ENCODE measurements around the gene ZMAT5.
A peak's percentile ranks its signal among the peaks of the same experiment; 100 is the strongest.

ZMAT5 gene

DNA sequence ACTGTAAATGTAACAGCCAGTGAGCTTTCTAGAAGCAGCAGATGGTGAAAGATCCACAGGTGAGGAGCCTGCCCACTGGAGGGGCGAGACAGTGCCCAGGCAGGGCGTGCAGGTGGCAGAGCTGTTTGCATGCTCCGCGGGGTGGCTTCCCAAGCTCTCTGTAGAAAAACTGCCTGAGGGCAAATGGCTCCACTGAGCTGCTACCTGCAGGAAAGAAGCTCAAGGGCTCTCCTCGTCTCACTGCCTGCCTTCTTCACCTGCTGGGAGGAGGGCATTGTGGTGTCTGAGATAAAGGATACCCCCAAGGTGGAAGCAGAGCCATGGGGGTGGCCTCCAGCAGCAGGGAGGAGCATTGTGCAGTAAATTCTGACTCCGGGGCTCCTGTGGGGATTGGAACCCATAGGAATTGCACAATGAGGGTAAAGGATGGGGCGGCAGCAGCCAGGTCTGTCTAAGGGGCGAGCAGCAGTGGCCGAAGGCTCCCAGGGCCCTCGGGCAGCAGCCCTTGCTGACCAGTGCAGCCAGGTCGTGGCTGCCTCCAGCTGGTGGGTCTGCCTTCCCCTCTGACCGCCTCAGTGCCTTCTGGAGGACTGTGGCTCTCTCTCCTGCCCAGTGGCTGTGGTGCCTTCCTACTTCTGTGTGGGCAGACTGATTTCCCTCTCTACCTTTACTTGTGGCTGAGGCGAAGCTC, 75.0 kb downstream of the ZMAT5 start:
- no peak for DNase-seq (ENCODE audit: low read depth in 1 of 2, low spot score in 1 of 2)

DNA sequence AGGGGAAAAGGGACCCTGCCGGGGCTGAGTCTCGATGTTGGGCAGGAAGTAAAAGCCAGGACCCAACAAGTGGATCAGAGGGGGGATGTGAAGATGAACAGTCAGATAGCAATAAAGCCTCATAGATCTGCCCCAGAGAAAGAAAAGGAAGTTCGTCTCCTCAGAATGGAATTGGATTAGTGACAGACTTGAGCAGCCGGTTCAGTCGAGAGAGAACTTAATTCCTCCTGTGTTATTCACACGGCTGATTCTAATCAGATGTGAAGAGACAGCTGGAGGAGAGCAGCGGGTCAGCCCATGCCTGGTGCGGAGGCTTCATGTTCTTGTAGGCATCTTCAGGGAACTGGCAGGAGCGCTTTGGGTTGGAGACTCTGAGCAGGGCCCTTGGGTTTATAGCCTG, 76.3 kb downstream of the ZMAT5 start:
- DNase-seq (ENCODE audit: low read depth in 1 of 2, low spot score in 1 of 2) = no peak

DNA sequence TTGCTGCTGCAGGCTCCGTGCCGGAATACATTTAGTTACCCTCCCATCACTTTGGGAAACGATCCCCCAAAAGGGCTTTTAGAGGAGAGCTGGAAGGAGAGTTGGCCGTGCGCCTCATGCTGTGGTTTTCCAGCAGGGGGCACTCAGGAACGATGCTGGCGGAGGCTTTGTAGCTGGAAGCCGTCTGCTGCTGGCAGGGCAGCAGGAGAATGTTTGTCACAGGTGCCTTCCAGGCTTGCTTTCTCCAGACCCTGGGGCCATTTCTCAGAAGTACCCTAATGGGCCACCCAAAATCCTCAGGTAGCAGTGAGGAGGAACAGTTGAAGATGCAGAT, 77.0 kb downstream of the ZMAT5 start:
- peak in 1 of 2 donors; percentile 24 for DNase-seq (ENCODE audit: low read depth in 1 of 2, low spot score in 1 of 2)

DNA sequence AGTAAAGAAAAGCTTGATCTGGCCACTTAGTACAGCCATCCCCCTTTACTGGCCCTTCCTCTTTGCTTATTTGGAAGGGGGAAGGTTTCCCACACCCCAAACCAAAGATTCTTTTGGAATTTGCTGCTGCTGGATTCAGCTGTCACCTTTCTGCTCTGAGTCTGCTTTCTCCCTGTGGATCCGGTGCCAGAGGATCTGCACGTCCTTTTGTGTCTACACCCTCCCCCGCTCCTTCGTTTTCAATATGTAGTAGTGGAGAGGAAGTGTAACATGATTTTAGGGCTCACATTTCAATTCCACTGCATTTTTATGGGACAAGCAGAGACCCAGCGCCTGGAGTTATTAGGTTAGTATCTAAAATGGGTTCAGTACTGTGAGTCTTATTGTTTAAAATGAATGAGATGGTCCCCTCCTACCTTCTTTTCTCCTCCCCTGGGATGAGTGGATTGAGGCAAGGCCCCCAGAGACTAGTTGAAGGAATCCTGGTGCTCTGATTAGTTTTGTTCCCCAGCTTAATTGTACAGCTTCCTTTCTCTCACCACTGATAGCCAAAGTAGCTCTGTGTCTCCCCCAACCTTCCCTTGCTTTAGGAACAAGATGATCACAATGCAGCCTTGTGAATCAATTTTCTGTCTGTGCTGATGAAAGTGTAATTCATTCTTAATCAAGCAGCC, 77.5 kb downstream of the ZMAT5 start:
- DNase-seq (ENCODE audit: low read depth in 1 of 2, low spot score in 1 of 2) = no peak

DNA sequence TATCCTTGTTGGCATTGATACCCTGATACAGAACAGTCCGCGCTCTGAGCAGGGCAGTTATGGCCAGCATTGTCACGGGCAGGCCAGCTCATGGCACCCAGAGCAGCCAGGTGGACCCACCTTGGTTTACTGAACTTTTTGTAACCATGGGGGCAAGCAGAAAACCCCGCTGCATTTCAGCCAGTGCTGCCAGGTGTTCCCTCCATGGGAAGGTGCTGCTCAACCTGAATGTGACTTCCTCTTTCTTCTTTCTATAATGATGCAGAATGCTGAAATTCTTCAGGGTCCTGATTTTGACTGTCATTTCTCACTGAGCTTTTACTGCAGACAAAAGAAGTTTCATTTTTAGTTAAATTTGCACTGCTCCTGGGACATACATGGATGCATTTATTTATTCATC, 82.6 kb downstream of the ZMAT5 start:
- DNase-seq (ENCODE audit: low read depth in 1 of 2, low spot score in 1 of 2) = no peak

DNA sequence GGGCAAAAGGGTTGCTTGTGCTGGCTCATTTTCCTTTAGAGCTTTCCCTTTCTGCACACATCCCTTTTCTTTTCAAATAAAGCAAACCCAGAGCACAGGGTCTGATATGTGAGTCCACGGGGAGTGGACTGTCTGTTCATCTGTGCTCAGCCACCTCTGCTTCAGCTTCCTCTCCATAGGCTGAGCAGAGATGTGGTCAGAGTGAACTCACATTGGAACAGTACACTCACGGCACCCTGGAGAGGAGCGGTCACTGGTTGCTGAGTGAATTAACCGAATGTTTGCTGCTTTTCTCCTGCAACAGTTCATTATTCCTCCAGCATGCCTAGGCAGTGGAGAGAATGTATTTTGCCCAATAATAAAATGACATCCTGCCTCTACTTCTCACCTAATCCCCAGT, 83.3 kb downstream of the ZMAT5 start:
- no peak for DNase-seq (ENCODE audit: low read depth in 1 of 2, low spot score in 1 of 2)

All from stimulated activated CD4-positive, alpha-beta T cell treated with anti-CD3 and anti-CD28 coated beads, Interleukin-15, amount 100 ng/mL, for 1 hour (primary cell).